GM19452 (cell line): ENCODE results near the gene MEF2C.

ENCODE experiments used
- ATAC-seq: cut with Tn5 transposase; IDR thresholded peaks from one replicate; pipeline ENCODE4 v1.9.1; 2021; ENCODE audit not compliant: unreplicated experiment

Gene MEF2C

GRCh38 chr5:88768411-88768810 lies 114.6 kb downstream of the MEF2C start:
- no peak for ATAC-seq

GRCh38 chr5:88765798-88766197 lies 117.2 kb downstream of the MEF2C start:
- ATAC-seq: no peak

- ATAC-seq: no peak
These were observed 117.8 kb downstream of the MEF2C start for GRCh38 chr5:88765171-88765570.

- no peak for ATAC-seq
These were observed 121.0 kb downstream of the MEF2C start for GRCh38 chr5:88761939-88762338.

GRCh38 chr5:88761269-88761850 lies 121.6 kb downstream of the MEF2C start:
- no peak for ATAC-seq

- no peak for ATAC-seq
These were observed 122.5 kb downstream of the MEF2C start for GRCh38 chr5:88760527-88760926.

GRCh38 chr5:88758591-88758990 lies 124.4 kb downstream of the MEF2C start:
- no peak for ATAC-seq

- no peak for ATAC-seq
These were observed 124.8 kb downstream of the MEF2C start for GRCh38 chr5:88758184-88758583.

- ATAC-seq: peak; percentile 49
These were observed 126.0 kb downstream of the MEF2C start for GRCh38 chr5:88756953-88757352.

- ATAC-seq: no peak
These were observed 134.3 kb downstream of the MEF2C start for GRCh38 chr5:88748666-88749065.

- ATAC-seq: peak; percentile 75
These were observed 136.5 kb downstream of the MEF2C start for GRCh38 chr5:88746438-88746882.

GRCh38 chr5:88745093-88745696 lies 137.8 kb downstream of the MEF2C start:
- no peak for ATAC-seq

GRCh38 chr5:88743231-88743834 lies 139.7 kb downstream of the MEF2C start:
- ATAC-seq: no peak

GRCh38 chr5:88741964-88742363 lies 141.0 kb downstream of the MEF2C start:
- no peak for ATAC-seq

GRCh38 chr5:88740604-88741185 lies 142.3 kb downstream of the MEF2C start:
- no peak for ATAC-seq

- ATAC-seq: peak; percentile 37
These were observed 146.5 kb downstream of the MEF2C start for GRCh38 chr5:88736494-88736893.

GRCh38 chr5:88734983-88735382 lies 148.0 kb downstream of the MEF2C start:
- no peak for ATAC-seq

- peak; percentile 51 for ATAC-seq
These were observed 148.8 kb downstream of the MEF2C start for GRCh38 chr5:88734191-88734640.

GRCh38 chr5:88732862-88733261 lies 150.1 kb downstream of the MEF2C start:
- ATAC-seq: no peak

- ATAC-seq: peak; percentile 46
These were observed 150.8 kb downstream of the MEF2C start for GRCh38 chr5:88732181-88732633.

- ATAC-seq: no peak
These were observed 153.2 kb downstream of the MEF2C start for GRCh38 chr5:88729829-88730182.
